ENCODE results near the gene RHBDL1.
A peak's percentile ranks its signal among the peaks of the same experiment; 100 is the strongest.

Gene RHBDL1

DNA sequence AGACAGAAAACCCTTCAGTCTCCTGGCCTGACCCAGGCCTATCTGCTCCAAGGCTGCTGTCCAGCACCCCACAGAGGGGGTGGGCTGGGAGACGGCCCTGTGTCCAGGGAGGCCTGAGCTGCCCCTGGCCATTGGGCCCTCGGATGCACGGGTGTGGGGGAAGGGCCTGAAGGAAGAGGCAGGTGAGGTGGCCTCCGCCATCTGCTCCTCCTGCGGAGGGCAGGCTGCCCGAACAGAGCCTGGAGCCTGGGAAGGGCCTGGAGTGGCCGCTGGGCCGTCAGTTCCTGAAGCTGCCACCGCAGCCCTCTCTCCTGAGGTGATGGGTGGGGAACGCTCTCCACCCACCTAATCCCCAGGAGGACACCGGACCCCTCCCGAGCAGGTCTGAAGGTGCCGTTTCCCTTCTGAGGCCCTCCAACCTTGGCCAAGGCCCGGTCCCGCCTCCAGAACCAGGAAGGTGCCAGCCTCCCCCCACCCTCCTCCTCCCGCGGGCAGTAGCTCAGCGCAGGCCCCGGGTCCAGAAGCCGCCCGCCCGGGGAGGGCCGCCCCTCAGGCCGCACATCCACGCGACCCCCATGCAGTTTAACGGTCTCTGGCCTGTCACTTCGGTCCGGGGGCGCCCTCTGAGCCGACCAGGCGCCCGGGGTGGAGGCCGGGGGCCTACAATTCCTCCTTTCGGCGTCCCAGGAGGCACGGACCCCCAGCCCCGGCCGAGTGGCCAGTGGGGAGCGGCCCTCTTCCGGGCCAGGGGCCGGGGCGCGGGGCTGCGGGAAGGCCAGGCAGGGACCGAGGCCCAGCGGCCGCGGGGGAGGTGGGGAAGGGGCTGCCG lies 29.3 kb downstream of the RHBDL1 start:
- Histone ChIP-seq H4K91ac (ENCODE audit: low read depth, low read length, poor library complexity) (no peak overlapping the region), H3K4me2 (ENCODE audit: insufficient read depth, low read length, poor library complexity, severe bottlenecking) (peak overlapping the region; percentile 69), H3K4me1 (ENCODE audit: control insufficient read depth in 2 of 2, insufficient read depth in 1 of 2, low read depth in 1 of 2, low read length in 2 of 2) (peaks cover 5 to 35% of the 10 kb centered on the region in 2 donors), H3K9ac (ENCODE audit: low read depth, low read length, poor library complexity) (peak overlapping the region; percentile 60), H3K79me1 (ENCODE audit: low read depth, low read length) (peaks cover 2% of the 10 kb centered on the region), H2BK15ac (ENCODE audit: low read length) (no peak overlapping the region), H2BK120ac (ENCODE audit: low read depth, low read length) (peak overlapping the region; percentile 76), H3K18ac (ENCODE audit: low read length) (peak overlapping the region; percentile 83), H3K4me3 (ENCODE audit: low read length in 2 of 2) (peak overlapping the region; percentile 30 to 64), H2BK12ac (ENCODE audit: low read length) (no peak overlapping the region), H3K23ac (ENCODE audit: low read depth, low read length, poor library complexity) (peak overlapping the region; percentile 91), H3K14ac (ENCODE audit: low read length) (peak overlapping the region; percentile 17), H3K9me3 (replicated peaks in 1 of 2; ENCODE audit: control insufficient read depth in 2 of 2, insufficient read depth in 1 of 2, low read depth in 1 of 2, low read length in 2 of 2) (no peaks in the 10 kb centered on the region), H2BK5ac (ENCODE audit: low read length) (peak overlapping the region; percentile 39), H4K8ac (ENCODE audit: low read depth, low read length) (no peak overlapping the region), H2AK5ac (ENCODE audit: low read depth, low read length) (peak overlapping the region; percentile 81), H2AFZ (ENCODE audit: low read length) (peak overlapping the region; percentile 82), H3K27me3 (ENCODE audit: control insufficient read depth in 3 of 3, insufficient read depth in 3 of 3, low read depth in 1 of 3, low read length in 3 of 3) (peaks cover 41 to 92% (median 51%) of the 10 kb centered on the region in 3 experiments), H3K36me3 (replicated peaks in 1 of 2; ENCODE audit: control insufficient read depth in 2 of 2, insufficient read depth in 2 of 2, low read length in 2 of 2) (no peaks in the 10 kb centered on the region), H3K4ac (ENCODE audit: low read length) (no peak overlapping the region), H3K27ac (replicated peaks; ENCODE audit: low read length) (no peak overlapping the region)
- no CpG with 5 or more reads among the region's 50 CpGs for WGBS, 2 donors (ENCODE audit: extremely low coverage in 2 of 2, insufficient read length in 2 of 2, insufficient replicate concordance in 1 of 2)
- no peak for DNase-seq (ENCODE audit: low spot score)

DNA sequence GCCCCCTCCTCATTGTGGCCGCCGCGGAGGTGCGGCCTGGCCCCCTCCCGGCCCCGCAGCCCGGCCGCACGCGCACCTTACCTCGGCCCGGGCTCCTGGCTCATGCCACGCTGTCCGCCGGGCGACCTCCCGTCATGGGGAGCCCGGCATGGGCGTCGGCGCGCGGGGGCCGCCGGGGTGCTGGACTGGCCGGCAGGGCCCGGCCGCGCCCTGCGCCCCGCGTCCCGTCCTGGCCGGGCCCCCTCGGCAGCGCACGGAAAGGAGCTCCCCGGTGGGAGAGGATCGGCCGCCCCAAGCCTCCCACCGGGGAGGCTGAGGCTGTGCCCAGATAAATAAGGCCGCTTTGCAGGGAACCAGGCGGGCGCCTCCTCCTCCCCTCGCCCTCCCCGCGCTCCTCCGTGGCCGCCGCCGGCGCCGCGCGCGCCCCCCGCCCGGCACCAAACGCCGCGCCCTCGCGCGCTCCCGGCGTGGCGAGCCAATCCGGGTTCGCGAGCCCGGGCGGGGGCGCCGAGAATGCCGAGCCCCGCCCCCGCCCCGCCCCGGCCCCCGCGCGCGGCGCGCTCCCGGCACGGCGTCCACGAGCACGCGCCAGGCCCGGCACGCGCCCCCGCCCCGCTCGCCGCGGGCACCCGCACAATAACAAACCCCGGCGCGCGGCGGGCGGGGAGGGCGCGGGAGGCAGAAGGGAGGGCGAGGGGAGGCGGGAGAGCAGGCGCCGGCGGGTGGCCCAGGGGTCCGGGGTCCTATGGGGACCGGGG lies 30.1 kb downstream of the RHBDL1 start, which contains the start of gene FBXL16:
TSS of gene FBXL16 (minus strand) at position 371 of the 758 bp plus-strand sequence. CDS start 8,396 bp downstream, outside the sequence.
- no peak within 1 kb of the TSS for H4K91ac ChIP-seq (ENCODE audit: low read depth, low read length, poor library complexity)
- no peak within 1 kb of the TSS for H3K27ac ChIP-seq (replicated peaks; ENCODE audit: low read length)
- peak within 1 kb of the TSS; percentile 17 for H3K14ac ChIP-seq (ENCODE audit: low read length)
- H3K9ac ChIP-seq (ENCODE audit: low read depth, low read length, poor library complexity) = no peak within 1 kb of the TSS
- WGBS, 2 donors (ENCODE audit: extremely low coverage in 2 of 2, insufficient read length in 2 of 2, insufficient replicate concordance in 1 of 2) = no CpG with 5 or more reads among the region's 115 CpGs
- peaks cover 14 to 44% of the 10 kb centered on the region in 2 donors for H3K4me1 ChIP-seq (ENCODE audit: control insufficient read depth in 2 of 2, insufficient read depth in 1 of 2, low read depth in 1 of 2, low read length in 2 of 2)
- no peaks in the 10 kb centered on the region for H3K9me3 ChIP-seq (replicated peaks in 1 of 2; ENCODE audit: control insufficient read depth in 2 of 2, insufficient read depth in 1 of 2, low read depth in 1 of 2, low read length in 2 of 2)
- H2AK5ac ChIP-seq (ENCODE audit: low read depth, low read length) = peak within 1 kb of the TSS; percentile 81
- peak within 1 kb of the TSS; percentile 83 for H3K18ac ChIP-seq (ENCODE audit: low read length)
- peak within 1 kb of the TSS; percentile 91 for H3K23ac ChIP-seq (ENCODE audit: low read depth, low read length, poor library complexity)
- no peak within 1 kb of the TSS for H3K4ac ChIP-seq (ENCODE audit: low read length)
- H2BK12ac ChIP-seq (ENCODE audit: low read length) = no peak within 1 kb of the TSS
- H2AFZ ChIP-seq (ENCODE audit: low read length) = peak within 1 kb of the TSS; percentile 82
- H2BK5ac ChIP-seq (ENCODE audit: low read length) = peak within 1 kb of the TSS; percentile 75
- H2BK120ac ChIP-seq (ENCODE audit: low read depth, low read length) = no peak within 1 kb of the TSS
- H3K27me3 ChIP-seq (ENCODE audit: control insufficient read depth in 3 of 3, insufficient read depth in 3 of 3, low read depth in 1 of 3, low read length in 3 of 3) = peaks cover 41 to 85% (median 46%) of the 10 kb centered on the region in 3 experiments
- H3K79me1 ChIP-seq (ENCODE audit: low read depth, low read length) = peaks cover 2% of the 10 kb centered on the region
- peak within 1 kb of the TSS; percentile 69 for H3K4me2 ChIP-seq (ENCODE audit: insufficient read depth, low read length, poor library complexity, severe bottlenecking)
- no peak within 1 kb of the TSS for H2BK15ac ChIP-seq (ENCODE audit: low read length)
- no peak within 1 kb of the TSS for H4K8ac ChIP-seq (ENCODE audit: low read depth, low read length)
- peak within 1 kb of the TSS; percentile 64 to 75 for H3K4me3 ChIP-seq (ENCODE audit: low read length in 2 of 2)
- DNase-seq (ENCODE audit: low spot score) = no peak
- H3K36me3 ChIP-seq (replicated peaks in 1 of 2; ENCODE audit: control insufficient read depth in 2 of 2, insufficient read depth in 2 of 2, low read length in 2 of 2) = no peaks in the 10 kb centered on the region

GRCh38 chr16:706189-707061 lies 31.0 kb downstream of the RHBDL1 start:
- Histone ChIP-seq H3K23ac (ENCODE audit: low read depth, low read length, poor library complexity) (peak overlapping the region; percentile 73), H3K79me1 (ENCODE audit: low read depth, low read length) (peaks cover 2% of the 10 kb centered on the region), H3K27ac (replicated peaks; ENCODE audit: low read length) (no peak overlapping the region), H3K9ac (ENCODE audit: low read depth, low read length, poor library complexity) (no peak overlapping the region), H3K18ac (ENCODE audit: low read length) (peak overlapping the region; percentile 80), H3K4me2 (ENCODE audit: insufficient read depth, low read length, poor library complexity, severe bottlenecking) (peak overlapping the region; percentile 69), H3K36me3 (replicated peaks in 1 of 2; ENCODE audit: control insufficient read depth in 2 of 2, insufficient read depth in 2 of 2, low read length in 2 of 2) (no peaks in the 10 kb centered on the region), H3K9me3 (replicated peaks in 1 of 2; ENCODE audit: control insufficient read depth in 2 of 2, insufficient read depth in 1 of 2, low read depth in 1 of 2, low read length in 2 of 2) (no peaks in the 10 kb centered on the region), H3K4me3 (ENCODE audit: low read length in 2 of 2) (peak overlapping the region in 1 of 2 donors; percentile 30), H2BK120ac (ENCODE audit: low read depth, low read length) (no peak overlapping the region), H4K8ac (ENCODE audit: low read depth, low read length) (no peak overlapping the region), H2AFZ (ENCODE audit: low read length) (peak overlapping the region; percentile 75), H3K4ac (ENCODE audit: low read length) (no peak overlapping the region), H2AK5ac (ENCODE audit: low read depth, low read length) (peak overlapping the region; percentile 75), H2BK12ac (ENCODE audit: low read length) (no peak overlapping the region), H2BK5ac (ENCODE audit: low read length) (peak overlapping the region; percentile 75), H4K91ac (ENCODE audit: low read depth, low read length, poor library complexity) (no peak overlapping the region), H3K27me3 (ENCODE audit: control insufficient read depth in 3 of 3, insufficient read depth in 3 of 3, low read depth in 1 of 3, low read length in 3 of 3) (peaks cover 35 to 77% (median 39%) of the 10 kb centered on the region in 3 experiments), H2BK15ac (ENCODE audit: low read length) (peak overlapping the region; percentile 58), H3K4me1 (ENCODE audit: control insufficient read depth in 2 of 2, insufficient read depth in 1 of 2, low read depth in 1 of 2, low read length in 2 of 2) (peaks cover 17 to 48% of the 10 kb centered on the region in 2 donors), H3K14ac (ENCODE audit: low read length) (no peak overlapping the region)
- DNase-seq (ENCODE audit: low spot score) = no peak
- WGBS, 2 donors (ENCODE audit: extremely low coverage in 2 of 2, insufficient read length in 2 of 2, insufficient replicate concordance in 1 of 2) = no CpG with 5 or more reads among the region's 49 CpGs

Measured in neuronal stem cell (in vitro differentiated cells).